ENCODE measurements around the gene CCDC7. TPM values are rescaled to one million over a fixed set of nuclear protein-coding genes. Genes with fewer than 3 reads are reported as not detected.
"Not testable (repeated sequence)": the region's sequence is repeated elsewhere in the genome, so short reads cannot be mapped to it uniquely, and the experiment has no call there.

The CCDC7 gene
- total RNA-seq, 6 experiments from 2014 or later: 4.1 to 12.4 (median 6.0) TPM

GRCh38 chr10:32738958-32739357 lies 293.0 kb downstream of the CCDC7 start:
- no peaks in the 10 kb centered on the region for H3K4me1 ChIP-seq
- no peaks in the 10 kb centered on the region for H3K27me3 ChIP-seq
- intact Hi-C loops (cut with DNase I): no loop called here
- DNase-seq: no peak
- no peaks in the 10 kb centered on the region for H3K9me3 ChIP-seq
- WGBS (ENCODE audit: insufficient coverage, low coverage, low lambda C conversion rate, missing lambda C conversion rate): 83% methylated on average over 3 of the region's 3 CpGs
- ATAC-seq: no peak
- TF ChIP-seq POLR2A (IDR thresholded peaks at IDR 0.05) (no peak), CTCF (IDR thresholded peaks at IDR 0.05) (no peak)
- no peak overlapping the region for H3K27ac ChIP-seq
- no peaks in the 10 kb centered on the region for H3K36me3 ChIP-seq
- H3K4me3 ChIP-seq: no peak overlapping the region

- no peaks in the 10 kb centered on the region for H3K9me3 ChIP-seq
- H3K36me3 ChIP-seq: no peaks in the 10 kb centered on the region
- no peak for ATAC-seq
- no peaks in the 10 kb centered on the region for H3K4me1 ChIP-seq
- no peak overlapping the region for H3K4me3 ChIP-seq
- no peak for DNase-seq
- H3K27ac ChIP-seq: no peak overlapping the region
- no peak for TF ChIP-seq POLR2A (IDR thresholded peaks at IDR 0.05)
- no peak for TF ChIP-seq CTCF (IDR thresholded peaks at IDR 0.05)
- H3K27me3 ChIP-seq: no peaks in the 10 kb centered on the region
- intact Hi-C loops (cut with DNase I): no loop called here
- WGBS (ENCODE audit: insufficient coverage, low coverage, low lambda C conversion rate, missing lambda C conversion rate): 55% methylated on average over 1 of the region's 1 CpG
Observed at GRCh38 chr10:32744321-32744720, 298.4 kb downstream of the CCDC7 start.

GRCh38 chr10:32746869-32747268 lies 300.9 kb downstream of the CCDC7 start:
- TF ChIP-seq POLR2A (IDR thresholded peaks at IDR 0.05): no peak
- no peak for TF ChIP-seq CTCF (IDR thresholded peaks at IDR 0.05)
- no peak for ATAC-seq
- WGBS (ENCODE audit: insufficient coverage, low coverage, low lambda C conversion rate, missing lambda C conversion rate): no CpG with 5 or more reads among the region's 3 CpGs
- Histone ChIP-seq H3K4me3 (no peak overlapping the region), H3K36me3 (no peaks in the 10 kb centered on the region), H3K27ac (no peak overlapping the region), H3K27me3 (no peaks in the 10 kb centered on the region), H3K4me1 (no peaks in the 10 kb centered on the region), H3K9me3 (no peaks in the 10 kb centered on the region)
- intact Hi-C loops (cut with DNase I): no loop called here
- no peak for DNase-seq

- H3K9me3 ChIP-seq: no peaks in the 10 kb centered on the region
- DNase-seq (no peak), ATAC-seq (no peak)
- intact Hi-C loops (cut with DNase I): no loop called here
- no peaks in the 10 kb centered on the region for H3K27me3 ChIP-seq
- H3K4me1 ChIP-seq: no peaks in the 10 kb centered on the region
- no peak overlapping the region for H3K4me3 ChIP-seq
- no peaks in the 10 kb centered on the region for H3K36me3 ChIP-seq
- TF ChIP-seq CTCF (IDR thresholded peaks at IDR 0.05): no peak
- H3K27ac ChIP-seq: no peak overlapping the region
- WGBS (ENCODE audit: insufficient coverage, low coverage, low lambda C conversion rate, missing lambda C conversion rate): 73% methylated on average over 3 of the region's 4 CpGs
Observed at GRCh38 chr10:32751582-32751981, 305.6 kb downstream of the CCDC7 start.

GRCh38 chr10:32754900-32755299 lies 309.0 kb downstream of the CCDC7 start:
- DNase-seq; H3K27ac ChIP-seq; ATAC-seq; intact Hi-C loops (cut with DNase I); H3K9me3 ChIP-seq; H3K36me3 ChIP-seq; H3K27me3 ChIP-seq; H3K4me3 ChIP-seq; H3K4me1 ChIP-seq: not testable (repeated sequence)
- WGBS (ENCODE audit: insufficient coverage, low coverage, low lambda C conversion rate, missing lambda C conversion rate): no CpG with 5 or more reads among the region's 5 CpGs

All from right lobe of liver (tissue), 6 donors.